Gastroesophageal sphincter (tissue), 4 donors: ENCODE data around the gene DYNLT2. TPM values are rescaled to one million over a fixed set of nuclear protein-coding genes. Genes with fewer than 3 reads are reported as not detected.

Source experiments
- ATAC-seq: fragments of 150-250 bp; one replicate; pipeline ENCODE4 v1.9.1; 2016; ENCODE audit warnings: mild to moderate bottlenecking, moderate library complexity
- H3K27ac ChIP-seq, 4 donors: fragments of 200-600 bp; sonication (generic) in 3 of 4; 1 replicate in 3 of 4; 2 replicates in 1 of 4; pipeline ENCODE4 v1.5.1; 2016 to 2019
- H3K27me3 ChIP-seq: fragments of 200-600 bp; sonication (generic); one replicate; pipeline ENCODE4 v1.5.1; 2019
- H3K36me3 ChIP-seq, 2 donors: fragments of 200-600 bp; sonication (generic); one replicate each; pipeline ENCODE4 v1.5.1; 2019; ENCODE audit warnings: control low read depth in 1 of 2
- H3K4me1 ChIP-seq, 3 donors: fragments of 200-600 bp; sonication (generic); 1 replicate in 2 of 3; 2 replicates in 1 of 3; pipeline ENCODE4 v1.5.1; 2016 to 2019; ENCODE audit warnings: control low read depth in 2 of 3
- H3K4me3 ChIP-seq, 2 donors: fragments of 200-600 bp; sonication (generic); one replicate each; pipeline ENCODE4 v1.5.1; 2019; ENCODE audit warnings: mild to moderate bottlenecking in 1 of 2, moderate library complexity in 1 of 2
- H3K9me3 ChIP-seq, 3 donors: fragments of 200-600 bp; sonication (generic); one replicate each; pipeline ENCODE4 v1.5.1; 2017 to 2019; ENCODE audit warnings: control low read depth in 2 of 3
- CTCF ChIP-seq, 4 experiments: fragments of 200-600 bp in 2 of 4; fragments of 450-650 bp in 2 of 4; sonication (generic) in 1 of 4; IDR thresholded peaks; one replicate each; pipeline ENCODE4 v1.5.1; 2017 to 2019; ENCODE audit warnings: antibody characterized with exemption in 4 of 4, mild to moderate bottlenecking in 2 of 4, moderate library complexity in 2 of 4
- EP300 ChIP-seq: sonication (generic); formaldehyde crosslinking; IDR thresholded peaks from one replicate; pipeline ENCODE4 v1.6.1; 2017; ENCODE audit warnings: antibody characterized with exemption, mild to moderate bottlenecking
- POLR2A ChIP-seq, 2 donors: fragments of 450-650 bp; IDR thresholded peaks; one replicate each; pipeline ENCODE4 v1.6.1; 2017; ENCODE audit warnings: antibody characterized with exemption in 2 of 2, mild to moderate bottlenecking in 2 of 2, moderate library complexity in 1 of 2
- POLR2AphosphoS5 ChIP-seq: sonication (generic); formaldehyde crosslinking; IDR thresholded peaks from one replicate; pipeline ENCODE4 v1.6.1; 2017; ENCODE audit warnings: antibody characterized with exemption
- WGBS, 2 donors: methylation state at CpG; one replicate each; pipeline ENCODE4 v1.1.5; 2018; ENCODE audit warnings: low coverage in 1 of 2; 5-methylcytosine and 5-hydroxymethylcytosine counted together
- total RNA-seq, 4 donors: library from RNA; depleted of rRNA; stranded (reverse); fragments of >200 nt; gene quantifications; one replicate each; pipeline ENCODE4 v1.1.0, GENCODE V29; 2016

Gene DYNLT2
- total RNA-seq, 4 donors from 2014 or later, result 0.74 to 3.1 (median 1.4) TPM

GRCh38 chr6:169788809-169789145 lies 37.4 kb upstream of the DYNLT2 start:
- TF ChIP-seq CTCF (IDR thresholded peaks at IDR 0.05) (no peak), EP300 (no peak), POLR2A (IDR thresholded peaks at IDR 0.05) (no peak), POLR2AphosphoS5 (no peak)
- Histone ChIP-seq H3K4me1 (peaks cover 0 to 24% (median 5%) of the 10 kb centered on the region in 3 donors), H3K9me3 (no peaks in the 10 kb centered on the region), H3K27me3 (no peaks in the 10 kb centered on the region), H3K27ac (no peak overlapping the region), H3K36me3 (peaks cover 0 to 9% of the 10 kb centered on the region in 2 donors), H3K4me3 (no peak overlapping the region)
- no peak for ATAC-seq
- WGBS, 2 donors, result 20% methylated on average over 1 of the region's 4 CpGs; no CpG with 5 or more reads in 1 of the 2 donors

GRCh38 chr6:169787797-169788196 lies 36.4 kb upstream of the DYNLT2 start:
- ATAC-seq, result no peak
- TF ChIP-seq CTCF (IDR thresholded peaks at IDR 0.05) (no peak), EP300 (no peak), POLR2AphosphoS5 (no peak), POLR2A (IDR thresholded peaks at IDR 0.05) (no peak)
- Histone ChIP-seq H3K4me1 (peaks cover 0 to 24% (median 5%) of the 10 kb centered on the region in 3 donors), H3K27me3 (no peaks in the 10 kb centered on the region), H3K4me3 (no peak overlapping the region), H3K36me3 (peaks cover 0 to 19% of the 10 kb centered on the region in 2 donors), H3K9me3 (no peaks in the 10 kb centered on the region), H3K27ac (no peak overlapping the region)
- 79 to 83% methylated on average over 4 to 7 of the region's 7 CpGs for WGBS, 2 donors

GRCh38 chr6:169786349-169786748 lies 35.0 kb upstream of the DYNLT2 start:
- H3K27me3 ChIP-seq, result no peaks in the 10 kb centered on the region
- H3K36me3 ChIP-seq, result peaks cover 0 to 26% of the 10 kb centered on the region in 2 donors
- H3K4me3 ChIP-seq, result no peak overlapping the region
- WGBS, 2 donors, result 80 to 86% methylated on average over 1 to 2 of the region's 5 CpGs
- no peaks in the 10 kb centered on the region for H3K9me3 ChIP-seq
- TF ChIP-seq POLR2AphosphoS5 (no peak), POLR2A (IDR thresholded peaks at IDR 0.05) (no peak), EP300 (no peak), CTCF (IDR thresholded peaks at IDR 0.05) (no peak)
- ATAC-seq, result no peak
- no peak overlapping the region for H3K27ac ChIP-seq
- peaks cover 0 to 21% (median 5%) of the 10 kb centered on the region in 3 donors for H3K4me1 ChIP-seq

GRCh38 chr6:169785566-169785965 lies 34.2 kb upstream of the DYNLT2 start:
- H3K4me1 ChIP-seq, result peaks cover 0 to 13% (median 5%) of the 10 kb centered on the region in 3 donors
- 92 to 93% methylated on average over 4 of the region's 9 CpGs for WGBS, 2 donors
- H3K27ac ChIP-seq, result no peak overlapping the region
- H3K4me3 ChIP-seq, result no peak overlapping the region
- H3K36me3 ChIP-seq, result peaks cover 0 to 31% of the 10 kb centered on the region in 2 donors
- TF ChIP-seq POLR2A (IDR thresholded peaks at IDR 0.05) (no peak), CTCF (IDR thresholded peaks at IDR 0.05) (no peak)
- no peak for ATAC-seq
- no peaks in the 10 kb centered on the region for H3K27me3 ChIP-seq
- no peaks in the 10 kb centered on the region for H3K9me3 ChIP-seq

GRCh38 chr6:169784821-169785340 lies 33.5 kb upstream of the DYNLT2 start:
- H3K36me3 ChIP-seq, result peaks cover 0 to 38% of the 10 kb centered on the region in 2 donors
- H3K27me3 ChIP-seq, result no peaks in the 10 kb centered on the region
- 0 to 70% methylated on average over 1 to 2 of the region's 12 CpGs for WGBS, 2 donors
- TF ChIP-seq CTCF (IDR thresholded peaks at IDR 0.05) (no peak), POLR2A (IDR thresholded peaks at IDR 0.05) (no peak), POLR2AphosphoS5 (no peak), EP300 (no peak)
- ATAC-seq, result no peak
- no peak overlapping the region for H3K27ac ChIP-seq
- no peak overlapping the region for H3K4me3 ChIP-seq
- H3K4me1 ChIP-seq, result peaks cover 0 to 9% (median 4%) of the 10 kb centered on the region in 3 donors
- H3K9me3 ChIP-seq, result no peaks in the 10 kb centered on the region
